HepG2 (cell line): ENCODE data around the gene UVSSA. TPM values are rescaled to one million over a fixed set of nuclear protein-coding genes. Genes with fewer than 3 reads are reported as not detected.

Experiments used
- ATAC-seq: fragments of 200-7000 bp; cut with Tn5 transposase; 3 replicates; pipeline ENCODE4 v1.9.1; 2020; ENCODE audit warnings: mild to moderate bottlenecking, moderate library complexity
- BruUV-seq: library from RNA; stranded (reverse); fragments of 400-500 nt; replicated peaks from 2 replicates; lab custom pipeline; 2021; lab: Mats Ljungman, UMichigan
- CTCF ChIA-PET: fragments of 300-600 bp; formaldehyde crosslinking; extraction: SDS; loops from one replicate; lab custom pipeline; 2021; ENCODE audit warnings: low total read pairs, inconsistent platforms, low intra/inter-chr PET ratio; lab: Yijun Ruan, JAX
- POLR2A ChIA-PET: fragments of 350-600 bp; sonication (Branson Sonifier 250); formaldehyde crosslinking; loops from one replicate; lab custom pipeline; 2020; ENCODE audit warnings: antibody characterized with exemption, inconsistent platforms; lab: Yijun Ruan, JAX
- DNase-seq: peaks from one replicate; pipeline ENCODE4 v3.0.0-alpha.2; 2015; ENCODE audit warnings: low spot score
- FAIRE-seq: peaks from 3 replicates; lab custom pipeline; 2011; peaks lifted over from hg19 to GRCh38; lab: Jason Lieb, UNC
- H2AFZ ChIP-seq: one replicate; pipeline ENCODE4 v1.6.1; 2011; ENCODE audit warnings: low read length, inconsistent platforms
- H3K27ac ChIP-seq: fragments of 300-600 bp; 3 replicates; pipeline ENCODE4 v1.8.0; 2011; ENCODE audit warnings: mixed run types, mild to moderate bottlenecking, mixed read lengths, low read length, inconsistent platforms; ENCODE audit not compliant: insufficient read depth; ENCODE audit errors: extremely low read length
- H3K27me3 ChIP-seq, 2 experiments: fragments of 200-600 bp in 1 of 2; 2 replicates in 1 of 2; 3 replicates in 1 of 2; pipeline versions ENCODE4 v1.6.0 to v1.8.0; 2011; ENCODE audit warnings: low read length in 2 of 2, mild to moderate bottlenecking in 2 of 2, moderate library complexity in 2 of 2, inconsistent platforms in 1 of 2; ENCODE audit not compliant: insufficient read depth in 2 of 2, control insufficient read depth in 1 of 2
- H3K36me3 ChIP-seq, 2 experiments: fragments of 200-600 bp in 1 of 2; replicated peaks in 1 of 2; 2 replicates in 1 of 2; 3 replicates in 1 of 2; pipeline versions ENCODE4 v1.5.1 to v1.8.0; 2011; ENCODE audit warnings: low read length in 2 of 2, inconsistent platforms in 1 of 2; ENCODE audit not compliant: insufficient read depth in 2 of 2, control insufficient read depth in 1 of 2
- H3K4me1 ChIP-seq: 2 replicates; pipeline ENCODE4 v1.5.1; 2012; ENCODE audit warnings: low read length, inconsistent platforms; ENCODE audit not compliant: insufficient read depth
- H3K4me2 ChIP-seq: 2 replicates; pipeline ENCODE4 v1.6.0; 2011; ENCODE audit warnings: low read depth, low read length, inconsistent platforms
- H3K4me3 ChIP-seq, 3 experiments: fragments of 200-600 bp in 1 of 3; sonication (generic), shearing (Covaris generic) in 1 of 3; replicated peaks in 1 of 3; 2 replicates each; pipeline ENCODE4 v1.5.1; 2011 to 2016; ENCODE audit warnings: low read length in 3 of 3, inconsistent platforms in 2 of 3, low read depth in 2 of 3, mild to moderate bottlenecking in 2 of 3, control low read depth in 1 of 3, mixed read lengths in 1 of 3; ENCODE audit not compliant: insufficient read depth in 1 of 3
- H3K79me2 ChIP-seq: one replicate; pipeline ENCODE4 v1.6.1; 2011; ENCODE audit warnings: low read length, inconsistent platforms; ENCODE audit not compliant: insufficient read depth
- H3K9ac ChIP-seq: 2 replicates; pipeline ENCODE4 v1.6.0; 2011; ENCODE audit warnings: mild to moderate bottlenecking, low read depth, low read length, inconsistent platforms; ENCODE audit not compliant: insufficient read depth
- H3K9me3 ChIP-seq: 2 replicates; pipeline ENCODE4 v1.5.1; 2012; ENCODE audit warnings: mild to moderate bottlenecking, low read length
- H4K20me1 ChIP-seq: 2 replicates; pipeline ENCODE4 v1.6.0; 2011; ENCODE audit warnings: inconsistent platforms, mild to moderate bottlenecking, low read length, moderate library complexity; ENCODE audit not compliant: insufficient read depth
- CEBPG ChIP-seq: IDR thresholded peaks from 2 replicates; pipeline ENCODE4 v1.6.1; 2016
- CTCF ChIP-seq: sonication (generic); formaldehyde crosslinking; IDR thresholded peaks from 2 replicates; pipeline ENCODE4 v1.5.0; 2020; ENCODE audit warnings: mild to moderate bottlenecking, missing genetic modification reagents, moderate library complexity
- HINFP ChIP-seq: sonication (generic); formaldehyde crosslinking; IDR thresholded peaks from 2 replicates; pipeline ENCODE4 v1.4.0; 2020; ENCODE audit warnings: low read depth, mild to moderate bottlenecking, missing genetic modification reagents
- IRF1 ChIP-seq: sonication (generic); formaldehyde crosslinking; IDR thresholded peaks from 2 replicates; pipeline ENCODE4 v1.4.0; 2020; ENCODE audit warnings: low read depth, mild to moderate bottlenecking, missing genetic modification reagents
- LBX2 ChIP-seq: sonication (generic); formaldehyde crosslinking; IDR thresholded peaks from 2 replicates; pipeline ENCODE4 v1.5.0; 2020; ENCODE audit warnings: missing genetic modification reagents, mild to moderate bottlenecking, borderline replicate concordance
- PAXIP1 ChIP-seq: sonication (generic); formaldehyde crosslinking; conservative IDR thresholded peaks from 2 replicates; pipeline ENCODE4 v1.4.0; 2020; ENCODE audit warnings: mild to moderate bottlenecking, missing genetic modification reagents, moderate library complexity
- SYNCRIP ChIP-seq: fragments of 200-400 bp; formaldehyde crosslinking; IDR thresholded peaks from 2 replicates; pipeline ENCODE4 v1.6.1; 2018; ENCODE audit warnings: mild to moderate bottlenecking, low read depth, low read length; ENCODE audit not compliant: insufficient read depth
- ZNF160 ChIP-seq: sonication (generic); formaldehyde crosslinking; IDR thresholded peaks from 2 replicates; pipeline ENCODE4 v1.8.0; 2022; ENCODE audit warnings: mild to moderate bottlenecking, inconsistent platforms, missing genetic modification reagents
- ZNF207 ChIP-seq: fragments of 450-650 bp; IDR thresholded peaks from 2 replicates; pipeline ENCODE4 v1.6.1; 2016; ENCODE audit warnings: antibody characterized with exemption, borderline replicate concordance
- ZNF510 ChIP-seq: sonication (generic); formaldehyde crosslinking; IDR thresholded peaks from 2 replicates; pipeline ENCODE4 v1.4.0; 2020; ENCODE audit warnings: low read depth, mild to moderate bottlenecking, missing genetic modification reagents
- ZNF660 ChIP-seq: sonication (generic); formaldehyde crosslinking; IDR thresholded peaks from 2 replicates; pipeline ENCODE4 v1.5.1; 2020; ENCODE audit warnings: mild to moderate bottlenecking, low read depth, missing genetic modification reagents, borderline replicate concordance
- ZNF749 ChIP-seq: sonication (generic); formaldehyde crosslinking; IDR thresholded peaks from 2 replicates; pipeline ENCODE4 v1.8.0; 2022; ENCODE audit warnings: mild to moderate bottlenecking, missing genetic modification reagents, moderate library complexity, borderline replicate concordance
- ZNF883 ChIP-seq: sonication (generic); formaldehyde crosslinking; IDR thresholded peaks from 2 replicates; pipeline ENCODE4 v1.5.1; 2020; ENCODE audit warnings: mild to moderate bottlenecking, missing genetic modification reagents; ENCODE audit errors: not compliant biosample characterization
- WGBS: methylation state at CpG from one replicate; pipeline ENCODE4 v1.1.6; 2017; ENCODE audit warnings: low lambda C conversion rate; 5-methylcytosine and 5-hydroxymethylcytosine counted together
- in situ Hi-C: cut with HindIII; loops from 2 replicates; pipeline ENCODE4 v1.10.0; 2017; ENCODE audit warnings: low pct_unique_long_range_greater_than_20kb; ENCODE audit not compliant: extremely low pct_ligation_motif_present
- intact Hi-C: fragments of 100-400 bp; cut with micrococcal nuclease; formaldehyde crosslinking; loops from one replicate; pipeline ENCODE4 v1.10.0; 2022; ENCODE audit not compliant: unreplicated experiment
- polyA plus RNA-seq, 8 experiments: library from polyadenylated mRNA; depleted of rRNA in 3 of 8; stranded (reverse) in 7 of 8; unstranded in 1 of 8; fragments of >200 nt; fragmentation: Illumina TruSeq in 4 of 8; extraction: Trizol in 4 of 8; gene quantifications; 2 replicates each; pipeline versions ENCODE4 v1.2.1 to v1.2.3, GENCODE V29; 2011 to 2016; ENCODE audit warnings: low read depth in 4 of 8, missing spikeins in 1 of 8, mixed read lengths in 1 of 8; ENCODE audit not compliant: insufficient read depth in 1 of 8
- total RNA-seq, 5 experiments: library from RNA; depleted of rRNA; stranded (reverse); fragments of >200 nt; fragmentation: Illumina TruSeq; extraction: Trizol; gene quantifications; 2 replicates each; pipeline ENCODE4 v1.2.3, GENCODE V29; 2016; ENCODE audit warnings: low read depth in 1 of 5

Gene UVSSA
- total and polyA plus RNA-seq, 2 of the 13 experiments (the other 11 are each of a cell fraction or from before 2014, with no cell fraction given), result 4.6 to 8.4 TPM

- H3K79me2 ChIP-seq, result peaks cover 81% of the 10 kb centered on the region
- ATAC-seq (no peak), DNase-seq (no peak), FAIRE-seq (no peak)
- peaks cover 0 to 8% of the 10 kb centered on the region in 2 experiments; a peak in 3 of 5 replicates for H3K36me3 ChIP-seq
- peak overlapping the region; percentile 58 for H3K27ac ChIP-seq
- POLR2A ChIA-PET, result no interaction called here
- H4K20me1 ChIP-seq, result peaks cover 14% of the 10 kb centered on the region; the same call in 1 of the 2 replicates
- H2AFZ ChIP-seq, result no peak overlapping the region
- peak overlapping the region; percentile 45; the same call in 1 of the 2 replicates for H3K4me2 ChIP-seq
- intact Hi-C loops (loop anchor here (5.0 kb wide), 1 partner anchor 41 kb away; the partner anchor contains the start of gene UVSSA), in situ Hi-C loops (no loop called here)
- peaks cover 52% of the 10 kb centered on the region for H3K4me1 ChIP-seq
- no peaks in the 10 kb centered on the region for H3K27me3 ChIP-seq
- H3K4me3 ChIP-seq, result no peak overlapping the region
- no peak overlapping the region for H3K9ac ChIP-seq
- BruUV-seq, result no TSS peak
- 93% methylated on average over 17 of the region's 17 CpGs for WGBS
- no peaks in the 10 kb centered on the region for H3K9me3 ChIP-seq
- CTCF ChIA-PET, result no interaction called here
- TF ChIP-seq ZNF207, result no peak
- TF ChIP-seq LBX2, result no peak
- no peak for TF ChIP-seq PAXIP1 (CRISPR knock-in tag)
- no peak for TF ChIP-seq ZNF510
- no peak for TF ChIP-seq IRF1 (CRISPR knock-in tag)
- TF ChIP-seq ZNF160 (CRISPR knock-in tag), result no peak
- TF ChIP-seq ZNF749 (CRISPR knock-in tag), result no peak
- no peak for TF ChIP-seq HINFP (CRISPR knock-in tag)
- no peak for TF ChIP-seq SYNCRIP
- TF ChIP-seq CTCF (CRISPR knock-in tag), result no peak
- TF ChIP-seq ZNF883 (CRISPR knock-in tag), result no peak
- no peak for TF ChIP-seq CEBPG (CRISPR knock-in tag)
- no peak for TF ChIP-seq ZNF660 (CRISPR knock-in tag)
These were observed 41.1 kb upstream of the UVSSA start for GRCh38 chr4:1305781-1306455.
